Panc1 (cell line): Measurements from ENCODE around the gene SH3PXD2A.

Experiments
- POLR2AphosphoS5 ChIP-seq: IDR thresholded peaks from 2 replicates; pipeline ENCODE4 v1.6.1; 2012; ENCODE audit warnings: mild to moderate bottlenecking, low read depth, low read length, moderate library complexity
- TF ChIP-seq, protein P1 (sequence below): fragments of 450-650 bp; IDR thresholded peaks from 2 replicates; pipeline ENCODE4 v1.5.1; 2017; ENCODE audit warnings: mild to moderate bottlenecking
- TF ChIP-seq, protein P2 (sequence below), 2 experiments: IDR thresholded peaks; 2 replicates each; pipeline ENCODE4 v1.6.1; 2011 to 2012; ENCODE audit warnings: low read depth in 2 of 2, control low read depth in 1 of 2, low read length in 1 of 2, mild to moderate bottlenecking in 1 of 2, moderate library complexity in 1 of 2; ENCODE audit not compliant: insufficient read depth in 1 of 2

DNA sequence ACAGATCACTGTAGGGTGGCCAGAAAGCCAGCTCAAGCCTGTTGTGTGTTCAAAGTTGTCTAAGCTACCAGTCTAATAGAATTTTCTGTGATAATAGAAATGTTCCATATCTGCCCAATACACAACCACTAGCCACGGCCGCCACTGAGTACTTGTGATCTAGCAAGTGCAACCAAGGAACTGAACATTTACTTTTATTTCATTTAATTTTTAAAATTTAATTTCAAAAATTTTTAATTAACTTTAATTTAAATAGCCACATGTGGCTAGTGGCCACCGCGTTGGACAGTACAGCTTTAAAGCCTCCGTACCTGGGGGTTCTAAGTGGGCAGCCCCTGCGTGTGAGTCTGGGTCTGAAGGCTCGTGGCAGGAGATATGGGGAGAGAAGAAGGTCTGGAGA, 60.4 kb downstream of the SH3PXD2A start:
- TF ChIP-seq, protein P1, sequence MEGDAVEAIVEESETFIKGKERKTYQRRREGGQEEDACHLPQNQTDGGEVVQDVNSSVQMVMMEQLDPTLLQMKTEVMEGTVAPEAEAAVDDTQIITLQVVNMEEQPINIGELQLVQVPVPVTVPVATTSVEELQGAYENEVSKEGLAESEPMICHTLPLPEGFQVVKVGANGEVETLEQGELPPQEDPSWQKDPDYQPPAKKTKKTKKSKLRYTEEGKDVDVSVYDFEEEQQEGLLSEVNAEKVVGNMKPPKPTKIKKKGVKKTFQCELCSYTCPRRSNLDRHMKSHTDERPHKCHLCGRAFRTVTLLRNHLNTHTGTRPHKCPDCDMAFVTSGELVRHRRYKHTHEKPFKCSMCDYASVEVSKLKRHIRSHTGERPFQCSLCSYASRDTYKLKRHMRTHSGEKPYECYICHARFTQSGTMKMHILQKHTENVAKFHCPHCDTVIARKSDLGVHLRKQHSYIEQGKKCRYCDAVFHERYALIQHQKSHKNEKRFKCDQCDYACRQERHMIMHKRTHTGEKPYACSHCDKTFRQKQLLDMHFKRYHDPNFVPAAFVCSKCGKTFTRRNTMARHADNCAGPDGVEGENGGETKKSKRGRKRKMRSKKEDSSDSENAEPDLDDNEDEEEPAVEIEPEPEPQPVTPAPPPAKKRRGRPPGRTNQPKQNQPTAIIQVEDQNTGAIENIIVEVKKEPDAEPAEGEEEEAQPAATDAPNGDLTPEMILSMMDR = no peak
- TF ChIP-seq POLR2AphosphoS5 = no peak
- TF ChIP-seq, protein P2, sequence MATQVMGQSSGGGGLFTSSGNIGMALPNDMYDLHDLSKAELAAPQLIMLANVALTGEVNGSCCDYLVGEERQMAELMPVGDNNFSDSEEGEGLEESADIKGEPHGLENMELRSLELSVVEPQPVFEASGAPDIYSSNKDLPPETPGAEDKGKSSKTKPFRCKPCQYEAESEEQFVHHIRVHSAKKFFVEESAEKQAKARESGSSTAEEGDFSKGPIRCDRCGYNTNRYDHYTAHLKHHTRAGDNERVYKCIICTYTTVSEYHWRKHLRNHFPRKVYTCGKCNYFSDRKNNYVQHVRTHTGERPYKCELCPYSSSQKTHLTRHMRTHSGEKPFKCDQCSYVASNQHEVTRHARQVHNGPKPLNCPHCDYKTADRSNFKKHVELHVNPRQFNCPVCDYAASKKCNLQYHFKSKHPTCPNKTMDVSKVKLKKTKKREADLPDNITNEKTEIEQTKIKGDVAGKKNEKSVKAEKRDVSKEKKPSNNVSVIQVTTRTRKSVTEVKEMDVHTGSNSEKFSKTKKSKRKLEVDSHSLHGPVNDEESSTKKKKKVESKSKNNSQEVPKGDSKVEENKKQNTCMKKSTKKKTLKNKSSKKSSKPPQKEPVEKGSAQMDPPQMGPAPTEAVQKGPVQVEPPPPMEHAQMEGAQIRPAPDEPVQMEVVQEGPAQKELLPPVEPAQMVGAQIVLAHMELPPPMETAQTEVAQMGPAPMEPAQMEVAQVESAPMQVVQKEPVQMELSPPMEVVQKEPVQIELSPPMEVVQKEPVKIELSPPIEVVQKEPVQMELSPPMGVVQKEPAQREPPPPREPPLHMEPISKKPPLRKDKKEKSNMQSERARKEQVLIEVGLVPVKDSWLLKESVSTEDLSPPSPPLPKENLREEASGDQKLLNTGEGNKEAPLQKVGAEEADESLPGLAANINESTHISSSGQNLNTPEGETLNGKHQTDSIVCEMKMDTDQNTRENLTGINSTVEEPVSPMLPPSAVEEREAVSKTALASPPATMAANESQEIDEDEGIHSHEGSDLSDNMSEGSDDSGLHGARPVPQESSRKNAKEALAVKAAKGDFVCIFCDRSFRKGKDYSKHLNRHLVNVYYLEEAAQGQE (IDR thresholded peaks at IDR 0.05; ENCODE audit: insufficient read depth in 1 of 2, low read depth in 2 of 2, low read length in 1 of 2) = no peak
